ENCODE measurements around the gene DIPK1C.

DIPK1C gene

DNA sequence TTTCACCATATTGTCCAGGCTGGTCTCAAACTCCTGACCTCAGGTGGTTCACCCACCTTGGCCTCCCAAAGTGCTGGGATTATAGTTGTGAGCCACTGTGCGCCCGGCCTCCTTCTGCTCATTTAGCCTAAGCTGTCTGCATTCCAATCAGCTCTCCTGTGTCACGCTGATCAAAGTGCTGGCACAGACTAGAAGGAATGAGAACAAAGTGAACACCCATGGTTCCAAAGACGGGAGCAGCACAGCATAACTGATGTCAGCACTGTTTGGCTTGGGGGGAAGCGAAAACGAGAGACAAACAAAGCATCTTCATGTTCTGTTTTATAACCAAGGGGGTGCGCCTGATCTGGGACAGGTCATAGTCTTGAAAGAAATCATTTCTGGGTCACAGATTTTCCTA, 43.3 kb downstream of the DIPK1C start:
- no peak overlapping the region for H3K4me3 ChIP-seq (ENCODE audit: low read depth in 1 of 5, low read length in 5 of 5)
- H3K27ac ChIP-seq (ENCODE audit: low read depth, low read length) = no peak overlapping the region
- peaks cover 0 to 16% (median 6%) of the 10 kb centered on the region in 5 donors for H3K4me1 ChIP-seq (ENCODE audit: control insufficient read depth in 5 of 5, insufficient read depth in 5 of 5, low read length in 5 of 5)
- H3K9me3 ChIP-seq (ENCODE audit: control insufficient read depth in 5 of 5, low read length in 5 of 5) = no peaks in the 10 kb centered on the region
- no peaks in the 10 kb centered on the region for H3K36me3 ChIP-seq (ENCODE audit: control insufficient read depth in 5 of 5, insufficient read depth in 5 of 5, low read length in 5 of 5)
- no peak overlapping the region for H3K9ac ChIP-seq (ENCODE audit: low read length in 5 of 5)
- H3K27me3 ChIP-seq (ENCODE audit: control insufficient read depth in 5 of 5, insufficient read depth in 4 of 5, low read length in 5 of 5) = peaks cover 0 to 4% (median 3%) of the 10 kb centered on the region in 5 donors

DNA sequence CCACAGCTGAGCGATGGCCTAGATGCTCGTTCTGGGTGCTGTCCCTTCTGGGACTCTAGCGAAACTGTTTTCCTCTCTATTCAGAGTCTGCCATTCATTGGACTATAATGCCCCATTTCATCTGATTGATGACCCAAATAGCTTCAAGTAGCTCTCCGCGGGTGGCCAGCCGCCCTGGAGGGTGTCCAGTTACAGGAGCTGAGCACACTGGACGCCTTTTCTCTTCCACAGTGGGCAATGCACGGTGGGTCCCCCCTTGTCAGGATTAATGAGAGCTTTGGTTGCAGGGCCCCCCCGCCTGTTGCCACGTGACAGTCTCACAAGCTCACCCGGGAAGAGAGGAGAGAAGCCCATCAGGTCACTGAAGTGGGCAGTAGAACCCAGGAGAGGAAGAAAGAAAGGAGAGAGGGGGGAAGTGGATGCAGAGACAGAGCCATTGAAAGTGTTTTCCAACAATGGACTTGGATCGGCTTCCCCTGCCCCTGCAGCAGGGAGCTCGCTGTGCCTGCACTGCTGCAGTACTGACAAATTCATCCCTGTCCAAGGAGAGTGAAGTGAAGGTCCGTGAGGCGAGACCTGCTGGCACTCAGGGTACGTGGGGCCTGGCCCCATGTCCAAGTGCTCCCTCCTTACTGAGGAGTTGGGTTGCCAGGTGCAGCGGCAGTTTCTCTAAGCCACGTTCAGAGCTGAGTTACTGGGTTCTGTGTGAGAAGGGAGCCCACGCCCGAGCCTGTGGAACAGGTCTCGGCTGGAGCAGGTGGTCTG, 44.8 kb downstream of the DIPK1C start:
- H3K9me3 ChIP-seq (ENCODE audit: control insufficient read depth in 5 of 5, low read length in 5 of 5) = no peaks in the 10 kb centered on the region
- H3K27ac ChIP-seq (ENCODE audit: low read depth, low read length) = no peak overlapping the region
- no peaks in the 10 kb centered on the region for H3K36me3 ChIP-seq (ENCODE audit: control insufficient read depth in 5 of 5, insufficient read depth in 5 of 5, low read length in 5 of 5)
- peaks cover 0 to 4% (median 3%) of the 10 kb centered on the region in 5 donors for H3K27me3 ChIP-seq (ENCODE audit: control insufficient read depth in 5 of 5, insufficient read depth in 4 of 5, low read length in 5 of 5)
- no peak overlapping the region for H3K4me3 ChIP-seq (ENCODE audit: low read depth in 1 of 5, low read length in 5 of 5)
- H3K9ac ChIP-seq (ENCODE audit: low read length in 5 of 5) = no peak overlapping the region
- peaks cover 0 to 16% (median under 1%) of the 10 kb centered on the region in 5 donors for H3K4me1 ChIP-seq (ENCODE audit: control insufficient read depth in 5 of 5, insufficient read depth in 5 of 5, low read length in 5 of 5)

DNA sequence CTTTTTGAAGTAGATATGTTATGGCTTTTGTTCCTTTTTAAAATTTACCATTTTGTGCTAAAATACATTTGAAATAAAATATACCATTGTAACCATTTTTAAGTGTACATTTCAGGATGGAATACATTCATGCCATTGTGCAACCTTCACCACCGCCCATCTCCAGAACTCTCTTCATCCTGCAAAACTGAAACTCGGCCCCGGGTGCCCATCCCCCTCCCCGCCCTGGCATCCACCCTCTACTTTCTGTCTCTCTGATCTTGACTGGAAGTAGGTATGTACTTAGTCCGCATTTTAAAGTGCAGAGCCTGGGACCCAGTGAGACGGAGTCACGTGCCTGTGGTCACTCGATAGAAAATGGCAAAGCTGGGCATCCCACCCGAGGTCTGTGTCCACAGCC, 45.6 kb downstream of the DIPK1C start:
- Histone ChIP-seq H3K4me1 (ENCODE audit: control insufficient read depth in 5 of 5, insufficient read depth in 5 of 5, low read length in 5 of 5) (peaks cover 0 to 15% (median 0%) of the 10 kb centered on the region in 5 donors), H3K9me3 (ENCODE audit: control insufficient read depth in 5 of 5, low read length in 5 of 5) (no peaks in the 10 kb centered on the region), H3K27ac (ENCODE audit: low read depth, low read length) (no peak overlapping the region), H3K27me3 (ENCODE audit: control insufficient read depth in 5 of 5, insufficient read depth in 4 of 5, low read length in 5 of 5) (peaks cover 0 to 4% (median 0%) of the 10 kb centered on the region in 5 donors), H3K4me3 (ENCODE audit: low read depth in 1 of 5, low read length in 5 of 5) (no peak overlapping the region), H3K36me3 (ENCODE audit: control insufficient read depth in 5 of 5, insufficient read depth in 5 of 5, low read length in 5 of 5) (no peaks in the 10 kb centered on the region), H3K9ac (ENCODE audit: low read length in 5 of 5) (no peak overlapping the region)

DNA sequence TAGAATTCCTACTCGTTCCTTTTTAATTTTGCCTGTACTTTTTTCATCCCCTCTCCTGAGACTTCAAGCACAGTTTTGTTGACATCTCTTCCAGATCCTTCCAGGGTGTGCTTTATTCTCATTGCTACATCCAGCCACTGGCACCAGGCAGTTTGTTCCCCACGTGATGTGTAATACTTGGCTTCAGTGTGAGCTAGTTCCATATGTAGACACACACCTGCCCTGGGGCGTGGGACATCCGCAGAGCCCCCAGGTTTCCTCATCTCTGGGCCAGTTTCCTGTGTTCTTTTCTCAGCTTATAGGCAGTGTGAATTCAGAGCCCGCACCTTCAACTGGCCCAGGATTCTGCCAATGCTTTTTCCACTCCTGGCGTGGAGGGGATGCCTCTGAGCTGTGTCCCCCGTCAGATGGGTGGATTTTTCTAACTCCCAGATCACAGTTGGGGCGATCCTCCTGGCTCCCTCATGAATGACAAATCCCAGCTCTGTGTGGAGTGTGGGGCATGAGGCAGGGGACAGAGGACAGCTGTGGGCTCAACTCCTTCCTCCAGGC, 46.6 kb downstream of the DIPK1C start:
- H3K9me3 ChIP-seq (ENCODE audit: control insufficient read depth in 5 of 5, low read length in 5 of 5) = no peaks in the 10 kb centered on the region

DNA sequence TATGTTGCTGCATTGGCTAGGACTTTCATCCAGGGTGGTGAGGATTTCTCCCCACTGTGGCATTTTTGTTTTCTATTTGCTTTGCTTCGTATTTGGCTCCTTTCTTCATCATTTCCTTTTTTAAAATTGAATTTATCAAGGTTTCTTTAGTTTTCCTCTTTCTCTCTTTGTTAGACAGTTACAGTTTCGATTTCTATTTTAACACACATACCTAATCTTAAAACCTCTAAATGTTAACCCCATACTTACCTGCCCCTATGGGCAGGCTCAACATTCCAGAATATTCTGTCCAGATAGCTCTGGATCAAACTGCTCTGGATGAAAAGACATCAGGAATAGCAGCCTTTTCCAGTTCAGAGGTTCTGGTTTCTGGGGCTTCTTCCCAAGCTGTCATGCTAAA, 49.2 kb downstream of the DIPK1C start:
- H3K36me3 ChIP-seq (ENCODE audit: control insufficient read depth in 5 of 5, insufficient read depth in 5 of 5, low read length in 5 of 5) = no peaks in the 10 kb centered on the region
- no peak overlapping the region for H3K4me3 ChIP-seq (ENCODE audit: low read depth in 1 of 5, low read length in 5 of 5)
- H3K27me3 ChIP-seq (ENCODE audit: control insufficient read depth in 5 of 5, insufficient read depth in 4 of 5, low read length in 5 of 5) = peaks cover 0 to 4% (median 0%) of the 10 kb centered on the region in 5 donors
- H3K9ac ChIP-seq (ENCODE audit: low read length in 5 of 5) = no peak overlapping the region
- no peak overlapping the region for H3K27ac ChIP-seq (ENCODE audit: low read depth, low read length)
- no peaks in the 10 kb centered on the region for H3K9me3 ChIP-seq (ENCODE audit: control insufficient read depth in 5 of 5, low read length in 5 of 5)
- peaks cover 0 to 5% (median 0%) of the 10 kb centered on the region in 5 donors for H3K4me1 ChIP-seq (ENCODE audit: control insufficient read depth in 5 of 5, insufficient read depth in 5 of 5, low read length in 5 of 5)

More for the DNA sequence above, 46.6 kb downstream of the DIPK1C start:
- peaks cover 0 to 5% (median 0%) of the 10 kb centered on the region in 5 donors for H3K4me1 ChIP-seq (ENCODE audit: control insufficient read depth in 5 of 5, insufficient read depth in 5 of 5, low read length in 5 of 5)
- H3K36me3 ChIP-seq (ENCODE audit: control insufficient read depth in 5 of 5, insufficient read depth in 5 of 5, low read length in 5 of 5) = no peaks in the 10 kb centered on the region
- peaks cover 0 to 4% (median 0%) of the 10 kb centered on the region in 5 donors for H3K27me3 ChIP-seq (ENCODE audit: control insufficient read depth in 5 of 5, insufficient read depth in 4 of 5, low read length in 5 of 5)
- no peak overlapping the region for H3K4me3 ChIP-seq (ENCODE audit: low read depth in 1 of 5, low read length in 5 of 5)
- H3K27ac ChIP-seq (ENCODE audit: low read depth, low read length) = no peak overlapping the region
- H3K9ac ChIP-seq (ENCODE audit: low read length in 5 of 5) = no peak overlapping the region

DNA sequence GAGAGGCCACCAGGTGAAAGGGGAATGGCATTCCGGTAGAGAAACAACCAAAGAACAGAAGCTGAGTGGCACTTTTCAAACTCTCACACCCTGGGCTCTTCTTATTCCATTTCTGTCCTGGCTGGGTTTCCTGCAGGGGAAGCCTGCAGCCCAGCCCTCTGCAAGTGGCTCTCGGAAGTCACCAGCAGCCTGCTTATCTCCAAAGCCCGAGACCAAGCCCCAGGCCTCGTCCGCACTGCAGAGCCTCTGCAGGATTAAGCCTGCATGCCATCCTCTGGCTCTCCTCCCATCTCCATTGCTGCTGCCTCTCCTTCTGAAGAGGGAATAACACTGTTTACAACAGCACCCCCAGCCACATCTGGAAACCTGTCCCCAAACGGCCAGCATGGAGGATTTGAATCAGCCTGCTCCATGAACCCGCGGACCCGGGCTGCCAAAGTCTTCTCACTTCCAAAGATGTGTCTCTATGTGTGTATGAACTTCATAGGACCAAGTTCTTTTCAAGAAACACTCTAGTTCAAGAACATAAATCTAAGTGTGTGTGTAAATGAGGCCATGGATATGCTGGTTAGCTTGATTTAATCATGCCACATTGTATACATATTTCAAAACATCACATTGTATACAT, 54.2 kb downstream of the DIPK1C start:
- no peaks in the 10 kb centered on the region for H3K36me3 ChIP-seq (ENCODE audit: control insufficient read depth in 5 of 5, insufficient read depth in 5 of 5, low read length in 5 of 5)
- H3K27ac ChIP-seq (ENCODE audit: low read depth, low read length) = no peak overlapping the region
- H3K4me3 ChIP-seq (ENCODE audit: low read depth in 1 of 5, low read length in 5 of 5) = no peak overlapping the region
- no peak overlapping the region for H3K9ac ChIP-seq (ENCODE audit: low read length in 5 of 5)
- no peaks in the 10 kb centered on the region for H3K27me3 ChIP-seq (ENCODE audit: control insufficient read depth in 5 of 5, insufficient read depth in 4 of 5, low read length in 5 of 5)
- peaks cover 0 to 14% (median 12%) of the 10 kb centered on the region in 5 donors for H3K4me1 ChIP-seq (ENCODE audit: control insufficient read depth in 5 of 5, insufficient read depth in 5 of 5, low read length in 5 of 5)
- no peaks in the 10 kb centered on the region for H3K9me3 ChIP-seq (ENCODE audit: control insufficient read depth in 5 of 5, low read length in 5 of 5)

DNA sequence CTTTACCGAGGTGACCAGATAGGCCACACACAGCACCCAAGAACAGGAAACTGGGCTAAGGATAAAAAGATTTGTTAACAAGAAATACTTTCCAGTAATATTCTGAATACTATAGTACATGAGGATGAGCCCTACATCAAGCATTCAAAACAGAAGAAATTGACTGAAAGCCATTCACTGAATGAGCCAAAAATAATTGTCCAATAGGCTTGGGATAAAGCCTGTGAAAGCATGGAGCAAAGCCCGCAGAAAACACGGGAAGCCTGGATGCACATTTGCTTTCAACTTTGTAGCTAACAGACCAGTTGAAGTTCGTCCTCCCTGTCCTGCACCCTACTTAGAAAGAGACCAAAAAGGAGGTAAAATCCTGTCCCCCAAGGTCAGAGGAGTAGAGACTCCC, 56.3 kb downstream of the DIPK1C start:
- Histone ChIP-seq H3K4me1 (ENCODE audit: control insufficient read depth in 5 of 5, insufficient read depth in 5 of 5, low read length in 5 of 5) (peaks cover 8 to 31% (median 28%) of the 10 kb centered on the region in 5 donors), H3K27me3 (ENCODE audit: control insufficient read depth in 5 of 5, insufficient read depth in 4 of 5, low read length in 5 of 5) (no peaks in the 10 kb centered on the region), H3K9me3 (ENCODE audit: control insufficient read depth in 5 of 5, low read length in 5 of 5) (no peaks in the 10 kb centered on the region), H3K9ac (ENCODE audit: low read length in 5 of 5) (no peak overlapping the region), H3K27ac (ENCODE audit: low read depth, low read length) (no peak overlapping the region), H3K36me3 (ENCODE audit: control insufficient read depth in 5 of 5, insufficient read depth in 5 of 5, low read length in 5 of 5) (no peaks in the 10 kb centered on the region), H3K4me3 (ENCODE audit: low read depth in 1 of 5, low read length in 5 of 5) (no peak overlapping the region)

DNA sequence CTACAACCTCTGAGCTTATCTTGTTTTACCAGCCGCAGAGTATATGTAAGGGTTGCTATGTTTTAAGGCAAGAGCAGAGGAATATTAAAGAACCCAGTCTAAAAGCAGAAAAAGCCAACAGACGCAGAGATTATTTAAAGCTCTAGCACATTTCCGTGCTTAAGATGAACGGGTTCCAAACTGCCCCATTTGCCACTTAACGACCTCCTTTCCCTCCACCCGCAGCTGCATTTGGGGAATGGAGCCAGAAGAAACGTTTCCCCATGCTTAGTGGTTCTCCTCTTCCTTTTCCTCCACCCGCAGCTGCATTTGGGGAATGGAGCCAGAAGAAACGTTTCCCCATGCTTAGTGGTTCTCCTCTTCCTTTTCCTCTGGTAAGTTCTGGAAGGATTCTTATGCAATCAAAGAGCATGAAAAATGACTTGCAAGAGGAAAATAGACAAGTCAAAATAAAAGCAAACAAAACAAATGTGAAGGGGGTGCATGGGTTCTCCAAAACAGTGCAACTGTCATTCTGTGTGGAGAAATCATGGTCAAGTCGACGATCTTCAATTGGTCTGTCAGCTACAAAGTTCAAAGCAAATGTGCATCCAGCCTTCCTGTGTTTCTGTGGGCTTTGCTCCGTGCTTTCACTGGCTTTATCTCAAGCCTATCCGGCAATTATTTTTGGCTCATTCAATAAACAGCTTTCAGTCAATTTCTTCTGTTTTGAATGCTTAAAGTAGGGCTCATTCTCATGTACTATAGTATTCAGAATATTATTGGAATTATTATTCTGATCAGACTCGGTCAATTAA, 57.8 kb downstream of the DIPK1C start:
- peak overlapping the region in 2 of 5 donors; percentile 13 to 14 for H3K4me3 ChIP-seq (ENCODE audit: low read depth in 1 of 5, low read length in 5 of 5)
- H3K4me1 ChIP-seq (ENCODE audit: control insufficient read depth in 5 of 5, insufficient read depth in 5 of 5, low read length in 5 of 5) = peaks cover 9 to 33% (median 31%) of the 10 kb centered on the region in 5 donors
- no peaks in the 10 kb centered on the region for H3K36me3 ChIP-seq (ENCODE audit: control insufficient read depth in 5 of 5, insufficient read depth in 5 of 5, low read length in 5 of 5)
- peak overlapping the region; percentile 24 for H3K27ac ChIP-seq (ENCODE audit: low read depth, low read length)
- no peaks in the 10 kb centered on the region for H3K27me3 ChIP-seq (ENCODE audit: control insufficient read depth in 5 of 5, insufficient read depth in 4 of 5, low read length in 5 of 5)
- H3K9me3 ChIP-seq (ENCODE audit: control insufficient read depth in 5 of 5, low read length in 5 of 5) = no peaks in the 10 kb centered on the region
- peak overlapping the region in 1 of 5 donors; percentile 17 for H3K9ac ChIP-seq (ENCODE audit: low read length in 5 of 5)

DNA sequence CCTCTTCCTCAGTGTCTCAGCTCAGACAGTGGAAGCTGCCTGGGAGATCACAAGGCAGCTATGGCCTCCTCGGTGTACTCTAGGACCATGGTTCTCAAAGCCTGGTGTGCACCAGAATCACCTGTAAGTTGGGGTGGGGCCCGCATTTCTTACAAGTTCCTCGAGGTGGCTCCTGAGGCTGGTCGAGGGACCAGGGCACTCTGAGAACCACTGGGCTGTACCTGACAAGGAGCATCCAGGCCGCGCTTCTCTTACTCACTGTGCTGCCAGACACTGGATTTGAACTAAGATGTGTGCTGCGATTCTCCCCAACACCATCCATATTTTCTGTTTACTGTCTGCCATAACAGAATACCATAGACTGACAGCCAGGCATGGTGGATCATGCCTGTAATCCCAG, 59.5 kb downstream of the DIPK1C start:
- Histone ChIP-seq H3K27ac (ENCODE audit: low read depth, low read length) (no peak overlapping the region), H3K36me3 (ENCODE audit: control insufficient read depth in 5 of 5, insufficient read depth in 5 of 5, low read length in 5 of 5) (no peaks in the 10 kb centered on the region), H3K4me1 (ENCODE audit: control insufficient read depth in 5 of 5, insufficient read depth in 5 of 5, low read length in 5 of 5) (peaks cover 9 to 33% (median 31%) of the 10 kb centered on the region in 5 donors), H3K27me3 (ENCODE audit: control insufficient read depth in 5 of 5, insufficient read depth in 4 of 5, low read length in 5 of 5) (no peaks in the 10 kb centered on the region), H3K9ac (ENCODE audit: low read length in 5 of 5) (no peak overlapping the region), H3K4me3 (ENCODE audit: low read depth in 1 of 5, low read length in 5 of 5) (no peak overlapping the region), H3K9me3 (ENCODE audit: control insufficient read depth in 5 of 5, low read length in 5 of 5) (no peaks in the 10 kb centered on the region)
